Measurements from ENCODE around the gene PLCE1. TPM values are rescaled to one million over a fixed set of nuclear protein-coding genes. Genes with fewer than 3 reads are reported as not detected.
A peak's percentile ranks its signal among the peaks of the same experiment; 100 is the strongest.

The PLCE1 gene
- total RNA-seq, 1 experiment from 2014 or later: 8.1 TPM

GRCh38 chr10:94042001-94042833 is 48.5 kb downstream of the PLCE1 start:
- no peaks in the 10 kb centered on the region; the same call in 1 of the 2 replicates for H3K36me3 ChIP-seq
- peak; percentile 65 to 81 for DNase-seq (ENCODE audit: low read depth in 1 of 2, low spot score in 2 of 2)
- H3K27me3 ChIP-seq (replicated peaks): no peaks in the 10 kb centered on the region
- H3K4me3 ChIP-seq: no peak overlapping the region
- H3K27ac ChIP-seq: peak overlapping the region; percentile 79
- H3K4me1 ChIP-seq (replicated peaks): peaks cover 44% of the 10 kb centered on the region
- no peaks in the 10 kb centered on the region for H3K9me3 ChIP-seq (replicated peaks)

- no peaks in the 10 kb centered on the region; the same call in 1 of the 2 replicates for H3K36me3 ChIP-seq
- no peaks in the 10 kb centered on the region for H3K27me3 ChIP-seq (replicated peaks)
- DNase-seq (ENCODE audit: low read depth in 1 of 2, low spot score in 2 of 2): peak in 1 of 2 experiments; percentile 72
- H3K9me3 ChIP-seq (replicated peaks): no peaks in the 10 kb centered on the region
- H3K4me1 ChIP-seq (replicated peaks): peaks cover 38% of the 10 kb centered on the region
- H3K27ac ChIP-seq: peak overlapping the region; percentile 79
- H3K4me3 ChIP-seq: no peak overlapping the region
Measured at GRCh38 chr10:94042834-94043175, 49.1 kb downstream of the PLCE1 start.

Other genes starting within 250 kb of the PLCE1 start
- gene LGI1, start 236.0 kb upstream of the PLCE1 start, total RNA-seq (2014; rRNA removed; shearing (Covaris generic)): 0.21 TPM in 1 of 2 replicates, not detected in the other
- 15.4 and 16.0 TPM in 2 replicates for gene SLC35G1, start 100.0 kb upstream of the PLCE1 start, total RNA-seq (2014; rRNA removed; shearing (Covaris generic))

Measured in SJSA1 (cell line).